Measurements from ENCODE around the gene GARIN5A.

The GARIN5A gene

DNA sequence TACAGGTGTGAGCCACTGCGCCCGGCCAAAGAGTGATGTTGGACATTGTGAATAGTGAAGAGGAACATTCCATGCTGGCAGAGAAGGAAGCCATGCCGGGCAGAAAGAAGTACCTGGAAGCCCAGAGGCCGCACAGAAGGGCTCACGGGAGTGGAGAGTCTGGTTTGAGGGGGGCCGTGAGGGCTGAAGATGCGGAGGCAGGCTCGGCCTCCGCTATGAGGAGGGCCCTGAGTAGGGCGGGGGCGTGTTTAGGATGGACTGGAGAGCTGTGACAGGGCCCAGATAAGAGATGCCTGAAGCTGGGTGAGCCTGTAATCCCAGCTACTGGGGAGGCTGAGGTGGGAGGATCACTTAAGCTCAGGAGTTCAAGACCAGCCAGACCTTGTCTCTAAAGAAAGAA, 32.7 kb upstream of the GARIN5A start:
- DNase-seq (ENCODE audit: low read depth in 4 of 4, low spot score in 1 of 4), result no peak

GRCh38 chr19:50508843-50509190, 32.2 kb upstream of the GARIN5A start:
- DNase-seq (ENCODE audit: low read depth in 4 of 4, low spot score in 1 of 4), result no peak

DNA sequence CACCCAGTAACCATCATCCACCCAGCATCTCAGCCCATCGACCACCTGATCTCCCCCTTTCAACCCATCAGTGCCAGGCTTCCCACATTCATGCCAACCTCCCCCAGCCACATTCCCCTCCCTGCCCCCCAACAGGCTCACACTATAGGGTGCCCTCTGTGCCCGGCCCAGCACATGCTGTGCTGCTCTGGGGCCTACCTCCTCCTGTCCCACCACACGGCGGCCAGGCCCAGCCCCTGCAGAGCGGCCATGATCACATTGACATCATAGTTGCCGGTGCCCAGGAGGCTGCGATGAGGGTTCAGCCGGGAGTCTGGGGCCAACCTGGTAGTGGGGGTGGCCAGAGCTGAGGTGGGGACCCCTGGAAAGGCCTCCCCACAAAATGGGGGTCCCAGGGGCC, 30.7 kb upstream of the GARIN5A start:
- no peak for DNase-seq (ENCODE audit: low read depth in 4 of 4, low spot score in 1 of 4)

DNA sequence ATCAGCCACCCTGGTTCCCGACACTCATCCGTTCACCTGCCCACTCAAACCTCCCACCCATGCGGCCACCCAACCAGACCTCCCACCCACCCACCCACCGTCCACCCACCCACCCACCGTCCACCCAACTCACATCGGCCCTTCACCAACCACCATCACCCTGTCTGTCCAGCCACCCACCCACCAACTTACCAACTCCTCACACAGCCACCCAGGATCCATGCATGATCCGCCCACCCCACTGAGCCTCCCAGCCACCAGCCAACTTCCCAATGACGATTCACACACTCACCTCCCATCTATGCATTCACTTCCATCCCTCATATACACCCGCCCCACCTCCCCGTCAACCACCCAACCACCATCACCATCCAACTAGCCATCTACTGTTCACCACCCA, 30.1 kb upstream of the GARIN5A start:
- DNase-seq (ENCODE audit: low read depth in 4 of 4, low spot score in 1 of 4), result no peak

DNA sequence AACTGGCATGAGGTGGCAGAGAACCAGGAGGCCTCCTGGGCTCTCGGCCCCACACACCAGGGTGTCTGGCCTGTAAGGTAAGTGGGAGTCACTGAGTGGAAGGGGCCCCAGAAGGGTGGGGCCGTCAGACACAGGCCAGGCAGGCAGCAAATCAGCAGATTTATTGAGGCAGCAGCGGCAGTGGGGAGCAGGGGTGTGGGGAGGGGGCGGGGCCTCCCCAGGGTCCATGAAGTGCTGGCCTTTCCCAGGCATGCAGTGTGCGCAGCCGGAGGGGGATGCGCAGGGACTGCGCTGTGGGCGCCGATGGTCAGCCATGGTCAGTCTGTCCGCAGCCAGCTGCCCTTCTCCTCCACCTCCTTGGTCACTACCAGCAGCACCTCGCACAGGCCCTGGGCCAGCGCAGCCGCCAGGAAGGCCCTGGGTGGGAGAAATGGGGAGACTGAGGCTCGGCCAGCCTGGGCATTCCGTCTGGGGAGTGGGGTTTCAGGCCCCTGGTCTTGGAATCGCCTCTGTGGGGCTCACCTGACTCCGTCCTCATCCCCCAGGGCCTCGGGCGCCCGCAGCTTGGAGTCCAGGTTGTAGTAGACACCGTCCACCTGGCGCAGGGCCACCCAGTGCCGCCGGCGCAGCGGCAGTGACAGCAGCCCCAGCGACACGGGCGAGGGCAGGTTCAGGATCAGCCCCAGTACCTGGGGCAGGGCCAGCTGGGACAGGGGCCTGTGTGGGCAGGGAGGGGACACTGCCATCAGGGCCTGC, 29.4 kb upstream of the GARIN5A start:
- no peak for DNase-seq (ENCODE audit: low read depth in 4 of 4, low spot score in 1 of 4)

- no peak for DNase-seq (ENCODE audit: low read depth in 4 of 4, low spot score in 1 of 4)
Measured at GRCh38 chr19:50501568-50502475, 25.2 kb upstream of the GARIN5A start.

DNA sequence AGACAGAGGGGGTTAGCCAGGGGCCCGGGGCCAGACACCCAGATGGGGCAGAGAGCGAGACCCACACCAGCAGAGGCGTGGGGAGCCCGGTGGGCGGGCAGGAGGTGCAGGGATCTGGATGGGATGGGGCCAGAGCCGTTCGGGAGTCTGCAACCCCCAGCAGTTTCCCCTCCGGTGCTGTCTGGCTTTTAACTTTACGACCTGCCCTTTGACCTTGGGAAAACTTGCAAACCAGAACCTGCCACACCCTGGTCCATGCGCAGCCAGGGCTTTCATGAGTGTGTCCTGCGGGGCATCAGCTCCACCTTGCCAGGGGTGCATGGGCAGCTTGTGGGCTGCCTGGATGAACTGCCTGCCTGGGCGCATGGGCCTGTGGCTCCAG, 24.5 kb upstream of the GARIN5A start:
- no peak for DNase-seq (ENCODE audit: low read depth in 4 of 4, low spot score in 1 of 4)

- no peak for DNase-seq (ENCODE audit: low read depth in 4 of 4, low spot score in 1 of 4)
Measured at GRCh38 chr19:50500753-50501151, 24.1 kb upstream of the GARIN5A start.

DNA sequence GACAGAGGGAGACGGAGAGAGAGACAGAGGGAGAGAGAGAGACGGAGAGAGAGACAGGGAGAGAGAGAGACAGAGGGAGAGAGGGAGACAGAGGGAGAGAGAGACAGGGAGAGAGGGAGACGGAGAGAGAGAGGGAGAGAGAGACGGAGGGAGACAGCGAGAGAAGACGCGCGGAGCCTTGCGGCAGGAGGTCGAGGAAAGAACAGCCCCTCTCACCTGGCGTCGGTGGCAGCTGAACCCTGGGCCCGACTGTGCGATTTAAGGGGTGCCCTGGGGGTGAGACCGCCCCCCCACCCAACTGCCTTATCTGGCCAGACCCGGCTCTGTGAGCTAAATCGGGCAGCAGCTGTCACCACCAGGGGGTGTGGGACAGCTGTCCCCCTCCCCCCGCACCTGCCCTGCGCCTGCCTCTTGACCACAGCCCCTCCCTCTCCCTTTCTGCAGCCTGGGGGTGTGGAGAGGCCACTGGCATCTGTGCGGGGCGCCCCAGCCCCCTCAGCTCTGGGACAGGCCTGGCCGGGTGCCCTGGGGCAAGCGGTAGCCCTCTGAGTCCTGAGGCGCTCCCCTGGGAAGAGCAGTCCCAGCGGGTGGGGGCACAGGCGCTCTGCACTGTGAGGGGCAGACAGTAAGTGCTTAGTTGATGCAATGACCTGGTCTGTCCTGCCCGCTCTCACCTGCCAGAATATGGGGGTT, 23.6 kb upstream of the GARIN5A start:
- no peak for DNase-seq (ENCODE audit: low read depth in 4 of 4, low spot score in 1 of 4)

DNA sequence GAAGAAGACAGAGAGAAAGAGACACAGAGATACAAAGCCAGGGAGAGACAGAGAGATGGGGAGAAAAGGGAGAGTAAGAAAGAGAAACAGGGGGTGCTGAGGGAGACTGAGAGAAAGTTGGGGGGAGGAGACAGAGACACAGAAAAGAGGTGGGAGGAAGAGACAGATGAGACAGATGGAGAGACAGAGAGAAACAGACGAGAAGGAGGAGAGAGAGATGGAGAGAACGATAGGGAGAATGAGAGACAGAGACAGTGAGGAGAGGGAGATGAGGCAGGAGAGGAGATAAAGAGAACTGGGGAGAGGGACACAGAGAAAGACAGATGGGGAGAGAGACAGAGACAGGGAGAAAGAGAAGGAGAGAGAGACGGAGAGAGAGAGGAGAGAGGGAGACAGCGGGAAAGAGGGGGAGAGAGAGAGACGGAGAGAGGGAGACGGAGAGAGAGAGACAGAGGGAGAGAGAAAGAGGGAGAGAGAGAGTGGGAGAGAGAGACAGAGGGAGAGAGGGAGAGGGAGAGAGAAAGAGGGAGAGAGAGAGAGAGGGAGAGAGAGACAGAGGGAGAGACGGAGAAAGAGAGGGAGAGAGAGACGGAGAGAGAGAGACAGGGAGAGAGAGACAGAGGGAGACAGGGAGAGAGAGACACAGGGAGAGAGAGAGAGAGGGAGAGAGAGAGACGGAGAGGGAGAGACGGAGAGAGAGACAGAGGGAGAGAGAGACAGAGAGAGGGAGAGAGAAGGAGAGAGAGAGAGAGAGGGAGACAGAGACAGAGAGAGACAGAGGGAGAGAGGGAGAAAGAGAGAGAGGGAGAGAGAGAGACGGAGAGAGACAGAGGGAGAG, 21.8 kb upstream of the GARIN5A start:
- no peak for DNase-seq (ENCODE audit: low read depth in 4 of 4, low spot score in 1 of 4)

DNA sequence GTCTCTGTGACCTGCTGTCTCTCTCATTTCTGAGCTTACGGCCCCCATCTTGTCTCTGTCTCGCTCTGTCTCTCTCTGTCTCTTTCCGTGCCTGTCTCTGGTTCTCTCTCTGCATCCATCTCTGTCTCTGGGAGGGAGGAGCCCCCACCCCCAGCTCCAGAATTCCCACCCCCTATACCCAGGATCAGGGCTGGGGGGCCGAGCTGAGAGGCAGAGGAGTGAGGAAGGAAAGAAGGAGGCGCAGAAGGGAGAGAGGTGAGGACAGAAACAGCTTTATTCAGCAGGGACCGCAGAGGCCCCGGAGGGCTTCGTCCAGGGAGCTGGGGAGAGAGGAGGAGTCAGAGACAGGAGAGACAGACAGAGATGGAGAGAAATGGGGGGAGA, 20.4 kb upstream of the GARIN5A start:
- no peak for DNase-seq (ENCODE audit: low read depth in 4 of 4, low spot score in 1 of 4)

DNA sequence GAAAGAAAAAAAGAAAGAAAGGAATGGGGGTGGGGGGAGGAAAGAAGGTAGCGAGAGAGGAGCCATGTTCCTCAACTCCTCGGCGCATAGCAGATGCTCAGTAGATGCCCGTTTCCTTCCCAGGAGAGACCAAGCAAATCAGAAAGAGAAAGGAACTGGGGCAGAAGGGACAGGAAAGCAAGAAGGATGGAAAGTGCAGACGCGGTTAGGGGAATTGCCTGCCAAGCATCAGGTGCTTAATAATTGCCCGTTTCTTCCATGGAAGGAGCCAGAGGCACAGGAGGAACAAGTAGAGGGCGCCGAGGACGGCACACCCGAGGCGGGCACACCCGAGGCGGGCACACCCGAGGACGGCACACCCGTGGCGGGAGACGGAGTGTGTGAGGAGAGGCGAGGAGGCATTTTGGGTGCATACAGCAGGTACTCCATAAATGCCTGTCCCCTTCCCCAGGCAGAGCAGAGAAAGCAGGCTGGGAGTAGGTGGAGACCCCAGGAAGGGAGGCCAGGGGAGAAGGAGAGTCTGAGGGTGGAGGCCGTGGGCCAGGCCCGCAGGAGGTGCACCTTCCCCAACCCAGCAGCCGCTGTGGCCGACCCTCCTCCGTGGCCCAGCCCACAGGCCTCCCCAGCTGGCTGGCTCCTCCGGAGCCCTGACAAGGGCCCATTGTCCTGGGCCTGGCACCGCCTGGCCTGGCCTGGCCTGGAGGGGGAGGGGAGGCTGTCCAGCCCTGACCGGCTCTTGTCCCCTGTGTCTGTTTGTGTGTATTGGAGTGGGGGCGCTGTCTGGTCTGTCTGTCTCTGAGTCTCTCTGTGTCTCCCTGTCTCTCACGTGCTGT, 19.8 kb upstream of the GARIN5A start:
- no peak for DNase-seq (ENCODE audit: low read depth in 4 of 4, low spot score in 1 of 4)

- no peak for DNase-seq (ENCODE audit: low read depth in 4 of 4, low spot score in 1 of 4)
Measured at GRCh38 chr19:50495020-50495531, 18.4 kb upstream of the GARIN5A start.

- DNase-seq (ENCODE audit: low read depth in 4 of 4, low spot score in 1 of 4), result no peak
Measured at GRCh38 chr19:50494186-50495019, 17.8 kb upstream of the GARIN5A start.

DNA sequence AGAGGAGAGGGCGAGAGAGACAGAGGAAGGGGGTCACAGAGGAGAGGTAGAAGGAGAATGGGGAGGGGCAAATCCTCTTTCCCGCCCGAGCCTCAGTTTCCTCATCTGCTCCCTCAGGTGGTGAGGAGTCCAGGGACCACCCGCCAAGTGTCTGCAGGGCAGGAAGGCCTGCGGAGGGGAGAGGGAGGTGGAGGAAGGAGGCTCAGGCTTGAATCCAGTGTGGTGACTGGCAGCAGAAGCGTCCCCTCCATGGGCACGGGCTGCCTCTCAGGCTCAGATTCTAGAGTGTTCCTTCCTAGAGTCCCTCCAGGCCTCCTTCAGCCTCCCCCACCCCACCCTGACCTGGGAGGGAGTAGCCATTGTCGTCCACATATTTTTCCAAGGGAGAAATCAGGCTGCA, 16.5 kb upstream of the GARIN5A start:
- DNase-seq (ENCODE audit: low read depth in 4 of 4, low spot score in 1 of 4), result no peak

GRCh38 chr19:50492303-50493052, 15.8 kb upstream of the GARIN5A start:
- no peak for DNase-seq (ENCODE audit: low read depth in 4 of 4, low spot score in 1 of 4)

- no peak for DNase-seq (ENCODE audit: low read depth in 4 of 4, low spot score in 1 of 4)
Measured at GRCh38 chr19:50490991-50491472, 14.4 kb upstream of the GARIN5A start.

- no peak for DNase-seq (ENCODE audit: low read depth in 4 of 4, low spot score in 1 of 4)
Measured at GRCh38 chr19:50490411-50490811, 13.8 kb upstream of the GARIN5A start.
